ENCODE results near the gene INPP4B. TPM values are rescaled to one million over a fixed set of nuclear protein-coding genes. Genes with fewer than 3 reads are reported as not detected.
A peak's percentile ranks its signal among the peaks of the same experiment; 100 is the strongest.

Gene INPP4B
- total RNA-seq, 1 donor from 2014 or later, result 143 TPM

GRCh38 chr4:142475663-142476062 lies 370.4 kb downstream of the INPP4B start:
- peak; percentile 20 for DNase-seq (ENCODE audit: low read depth)

DNA sequence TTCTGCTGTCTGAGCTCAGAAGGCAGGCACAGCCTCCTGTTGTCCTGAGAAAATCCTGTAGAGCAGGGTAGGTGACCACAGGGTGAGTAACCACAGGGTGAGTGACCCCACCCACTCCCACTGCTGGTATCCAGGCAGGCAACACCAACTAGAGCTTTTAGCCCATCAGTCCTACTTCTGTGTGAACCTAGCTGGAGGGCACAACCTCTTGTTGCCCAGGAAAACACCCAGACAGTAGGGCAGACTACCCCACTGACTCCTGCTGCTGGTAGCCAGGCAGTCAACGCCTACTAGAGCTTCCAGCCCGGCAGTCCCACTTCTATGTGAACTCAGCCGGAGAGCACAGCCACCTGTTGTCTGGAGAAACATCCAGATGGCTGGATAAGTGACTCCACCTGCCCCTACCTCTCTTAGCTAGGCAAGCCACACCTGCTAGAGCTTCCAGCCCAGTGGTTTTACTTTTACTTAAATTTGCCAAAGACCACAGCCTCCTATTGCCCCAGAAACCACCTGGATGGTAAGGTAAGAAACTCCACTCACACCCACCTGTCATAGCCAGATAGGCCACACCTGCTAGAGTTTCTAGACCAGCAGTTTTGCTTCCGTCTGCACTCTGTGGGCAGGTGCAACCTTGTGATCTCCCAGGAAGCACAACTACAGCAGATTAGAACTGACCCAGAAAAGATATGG lies 371.6 kb downstream of the INPP4B start:
- DNase-seq (ENCODE audit: low read depth), result peak; percentile 52

DNA sequence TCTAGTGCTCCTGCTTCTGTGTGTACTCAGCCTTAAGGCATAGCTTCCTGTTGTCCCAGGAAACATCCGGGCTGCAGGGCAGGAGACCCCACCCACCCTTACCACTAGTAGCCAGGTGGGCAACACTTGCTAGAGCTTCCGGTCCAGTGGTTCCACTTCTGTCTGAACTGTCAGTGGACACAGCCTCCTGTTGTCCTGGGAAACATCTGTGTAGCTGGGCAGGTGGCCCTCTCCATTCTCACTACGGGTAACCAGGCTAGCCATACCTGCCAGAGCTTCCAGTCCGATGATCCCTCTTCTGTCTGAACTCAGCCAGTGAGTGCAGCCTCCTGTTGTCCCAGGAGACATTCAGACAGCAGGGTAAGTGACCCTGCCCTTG lies 372.2 kb downstream of the INPP4B start:
- no peak for DNase-seq (ENCODE audit: low read depth)

DNA sequence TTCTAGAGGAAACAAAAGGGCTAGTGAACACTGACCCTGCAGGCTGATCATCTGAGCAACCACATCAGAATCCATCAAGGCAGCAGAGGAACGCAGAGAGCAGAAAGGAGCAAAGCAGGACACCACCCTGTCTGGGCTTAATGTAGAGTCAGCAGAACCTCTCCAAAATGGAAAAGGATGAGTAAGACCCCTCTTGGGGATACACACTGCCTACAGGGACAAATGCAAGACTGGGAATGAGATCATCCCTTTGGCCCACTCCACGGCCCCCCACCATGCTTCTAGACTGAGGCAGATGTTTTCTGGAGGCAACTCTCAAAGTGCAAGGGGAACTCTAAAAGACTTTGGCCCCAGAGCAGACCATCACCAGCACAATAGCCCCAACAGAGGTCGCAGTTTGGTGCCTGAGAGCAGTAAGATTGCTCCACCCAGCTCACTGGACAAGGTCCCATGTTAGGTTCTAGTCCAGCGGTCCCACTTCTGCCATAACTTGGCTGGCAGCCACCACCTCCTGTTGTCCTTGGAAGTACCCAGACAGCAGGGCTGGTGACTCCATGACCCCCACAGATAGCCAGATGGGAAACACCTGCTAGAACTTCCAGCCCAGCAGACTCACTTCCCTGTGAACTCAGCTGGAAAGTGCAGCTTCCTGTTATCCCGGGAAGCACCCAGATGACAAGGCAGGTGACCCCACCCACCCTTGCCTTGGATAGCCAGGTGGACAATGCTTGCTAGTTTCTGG lies 372.7 kb downstream of the INPP4B start:
- no peak for DNase-seq (ENCODE audit: low read depth)

- peak; percentile 9 for DNase-seq (ENCODE audit: low read depth)
Measured at GRCh38 chr4:142467088-142467487, 379.0 kb downstream of the INPP4B start.

- DNase-seq (ENCODE audit: low read depth), result no peak
Measured at GRCh38 chr4:142465526-142465925, 380.6 kb downstream of the INPP4B start.

DNA sequence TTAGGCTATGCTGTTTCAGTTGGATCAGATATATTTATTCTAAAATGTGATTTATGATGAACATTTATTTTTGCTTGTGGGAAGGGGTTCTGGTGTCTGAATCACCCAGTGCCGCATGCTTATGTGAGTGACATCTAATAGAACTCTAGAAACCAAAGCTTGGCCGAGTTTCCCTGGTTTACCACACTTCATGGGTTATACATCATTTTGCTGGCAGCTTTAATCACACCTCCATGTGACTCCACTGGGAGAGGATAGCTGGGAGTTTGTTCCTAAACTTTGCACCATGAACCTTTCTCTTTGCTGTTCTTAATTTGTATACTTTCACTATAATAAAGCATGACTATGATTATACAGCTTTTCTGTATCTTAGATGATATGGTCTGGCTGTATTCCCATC lies 382.9 kb downstream of the INPP4B start:
- peak; percentile 48 for DNase-seq (ENCODE audit: low read depth)

DNA sequence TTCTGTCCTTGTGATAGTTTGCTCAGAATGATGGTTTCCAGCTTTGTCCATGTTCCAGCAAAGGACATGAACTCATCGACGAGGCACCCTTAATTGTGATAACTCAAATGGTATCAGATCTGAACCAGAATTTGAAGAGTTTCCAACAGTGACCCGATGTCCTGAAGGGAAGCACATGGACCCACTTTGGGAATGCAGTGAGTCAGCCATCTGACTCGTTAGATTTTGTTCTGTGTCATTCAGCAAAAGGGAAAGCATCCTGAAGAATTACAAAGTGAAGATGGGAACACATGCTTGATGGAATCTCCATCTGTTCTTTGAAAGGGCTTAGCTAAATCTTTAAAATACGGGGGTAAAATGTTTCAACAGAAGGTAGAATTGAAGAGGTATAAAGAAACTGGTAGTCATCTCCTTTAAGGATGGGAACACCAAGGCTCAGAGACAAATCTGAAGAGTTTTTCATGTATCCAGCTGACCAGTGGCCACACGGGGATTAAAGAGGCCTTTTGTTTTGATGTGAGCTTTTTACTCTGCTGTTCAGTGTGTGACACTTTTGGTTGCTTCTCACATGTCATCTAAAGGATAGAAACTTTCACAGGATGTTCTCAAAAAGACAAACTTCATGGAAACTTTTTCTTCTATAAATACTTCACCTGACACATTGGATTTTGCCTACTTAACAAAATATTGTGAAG lies 393.8 kb downstream of the INPP4B start:
- DNase-seq (ENCODE audit: low read depth), result no peak

DNA sequence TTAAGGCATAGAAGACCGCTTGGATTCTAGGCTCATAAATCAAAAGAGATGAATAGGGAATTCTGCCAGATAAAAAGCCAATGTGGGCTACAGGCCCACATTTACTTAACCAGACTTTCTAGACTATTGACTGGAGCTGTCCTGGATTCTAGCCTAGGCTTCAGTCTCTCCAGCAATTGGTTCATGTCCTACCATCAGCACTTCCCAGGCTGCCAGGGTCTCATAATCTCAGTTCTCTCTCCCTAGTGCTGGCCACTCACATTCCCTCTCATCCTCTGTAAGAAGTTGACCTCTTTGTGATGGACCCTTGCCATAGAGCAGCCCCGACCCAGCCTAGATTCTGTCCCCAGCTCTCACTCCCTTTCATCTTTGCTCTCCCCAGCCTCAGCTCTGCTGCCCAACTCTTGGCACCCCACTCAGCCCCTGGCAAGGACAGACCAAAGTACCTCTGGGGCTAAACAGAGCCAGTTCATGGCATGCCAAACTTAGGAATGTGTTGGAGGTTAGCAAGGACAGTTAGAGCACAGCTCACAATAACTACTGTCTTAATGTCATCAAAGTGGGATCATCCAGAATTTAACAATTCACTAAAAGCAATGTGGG lies 396.2 kb downstream of the INPP4B start:
- DNase-seq (ENCODE audit: low read depth), result no peak

- no peak for DNase-seq (ENCODE audit: low read depth)
Measured at GRCh38 chr4:142447009-142447408, 399.1 kb downstream of the INPP4B start.

DNA sequence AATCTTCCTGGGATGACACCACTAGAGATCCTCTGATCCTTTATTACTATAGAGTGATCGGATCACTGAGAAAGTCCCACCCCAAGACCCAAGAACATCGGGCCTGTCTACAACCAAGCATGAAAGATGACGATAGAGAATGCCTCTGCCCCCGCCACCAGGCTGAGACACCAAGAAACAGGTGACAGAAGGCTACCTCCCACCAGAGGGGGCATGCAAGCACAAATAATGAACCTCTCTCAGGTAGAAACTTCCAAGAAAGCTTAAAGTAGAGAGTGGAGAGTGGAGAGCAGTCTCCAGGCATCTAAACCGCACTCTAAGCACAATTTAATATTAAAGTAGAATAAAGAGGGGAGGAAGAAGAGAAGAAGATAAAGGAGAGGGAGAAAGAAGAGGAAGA lies 402.6 kb downstream of the INPP4B start:
- no peak for DNase-seq (ENCODE audit: low read depth)

GRCh38 chr4:142440093-142440492 lies 406.0 kb downstream of the INPP4B start:
- no peak for DNase-seq (ENCODE audit: low read depth)

GRCh38 chr4:142435599-142436235 lies 410.4 kb downstream of the INPP4B start:
- peak; percentile 89 for DNase-seq (ENCODE audit: low read depth)

GRCh38 chr4:142434519-142435224 lies 411.4 kb downstream of the INPP4B start:
- DNase-seq (ENCODE audit: low read depth), result no peak

DNA sequence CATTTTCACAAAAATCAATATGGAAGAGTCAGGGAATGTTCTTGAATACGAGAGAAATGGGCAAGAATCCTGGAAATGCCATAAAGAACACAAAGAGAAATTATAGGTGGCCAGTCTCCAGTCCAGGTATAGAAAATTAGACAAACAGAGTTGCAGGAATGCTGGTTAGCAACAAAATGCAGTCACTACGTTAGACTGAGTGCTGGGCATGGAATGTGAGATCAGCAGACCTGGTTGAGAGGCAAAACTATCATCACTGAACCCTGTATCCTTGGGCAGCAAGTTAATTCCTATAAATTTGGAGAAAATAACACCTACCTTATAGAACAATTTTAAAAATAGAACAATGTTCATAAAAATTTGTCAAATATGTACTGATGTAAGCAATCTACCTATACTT lies 417.4 kb downstream of the INPP4B start:
- DNase-seq (ENCODE audit: low read depth), result no peak

DNA sequence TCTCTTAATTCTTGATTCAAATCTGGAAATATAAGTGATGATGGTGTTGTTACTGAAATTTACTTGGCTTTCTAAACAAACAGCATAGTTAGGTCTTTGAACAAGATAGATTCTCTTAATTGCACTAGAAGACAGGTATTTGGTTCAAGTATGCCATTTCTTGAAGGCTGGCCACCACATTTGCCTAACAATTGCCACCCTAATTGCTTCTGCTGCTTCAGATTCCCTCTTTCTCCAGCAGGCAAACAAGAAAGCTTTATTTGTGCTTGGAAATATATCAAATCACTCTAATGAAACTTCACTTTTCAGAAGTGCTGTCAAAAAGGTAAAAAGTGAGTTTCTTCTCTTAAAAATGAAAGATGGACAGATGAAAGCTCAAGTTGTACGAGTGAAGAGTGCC lies 418.6 kb downstream of the INPP4B start:
- no peak for DNase-seq (ENCODE audit: low read depth)

DNA sequence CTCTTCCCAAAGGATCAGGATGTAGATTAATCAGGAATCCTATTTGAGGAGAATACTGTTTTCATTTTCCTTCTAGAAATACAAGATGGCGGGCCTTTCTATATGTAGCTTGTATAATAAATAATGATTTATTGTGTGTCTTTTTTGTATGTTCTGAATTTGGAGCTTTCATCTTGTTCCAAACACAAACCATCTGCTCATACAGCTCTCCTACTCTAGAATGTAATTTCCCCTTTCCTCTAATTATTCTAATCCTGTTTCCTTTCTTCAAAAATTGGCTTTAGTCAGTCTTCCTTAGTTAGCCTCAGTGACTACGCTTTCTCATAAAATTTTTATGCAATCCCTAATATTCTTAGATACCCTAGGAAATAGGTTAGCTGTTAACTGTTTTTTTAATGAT lies 422.2 kb downstream of the INPP4B start:
- no peak for DNase-seq (ENCODE audit: low read depth)

GRCh38 chr4:142420311-142421095 lies 425.6 kb downstream of the INPP4B start:
- DNase-seq (ENCODE audit: low read depth), result no peak

DNA sequence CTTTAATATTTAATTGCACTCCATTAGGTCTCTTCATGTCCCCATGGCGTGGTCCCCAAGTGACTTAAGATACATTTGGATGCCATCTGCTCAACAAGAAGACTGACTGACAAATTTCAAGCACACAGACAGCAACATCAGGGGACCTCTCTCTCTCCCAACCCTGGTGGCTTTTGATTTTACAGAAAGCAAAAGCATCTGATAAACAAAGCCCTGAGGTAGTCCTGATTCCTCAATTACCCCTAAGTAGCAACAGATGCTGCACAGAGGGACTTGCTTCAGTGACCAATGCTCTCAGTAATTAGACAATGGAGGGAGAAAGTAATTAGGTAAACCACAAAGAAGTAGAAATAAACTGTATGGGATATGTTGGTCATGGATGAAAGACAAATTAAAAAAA lies 426.4 kb downstream of the INPP4B start:
- no peak for DNase-seq (ENCODE audit: low read depth)

DNA sequence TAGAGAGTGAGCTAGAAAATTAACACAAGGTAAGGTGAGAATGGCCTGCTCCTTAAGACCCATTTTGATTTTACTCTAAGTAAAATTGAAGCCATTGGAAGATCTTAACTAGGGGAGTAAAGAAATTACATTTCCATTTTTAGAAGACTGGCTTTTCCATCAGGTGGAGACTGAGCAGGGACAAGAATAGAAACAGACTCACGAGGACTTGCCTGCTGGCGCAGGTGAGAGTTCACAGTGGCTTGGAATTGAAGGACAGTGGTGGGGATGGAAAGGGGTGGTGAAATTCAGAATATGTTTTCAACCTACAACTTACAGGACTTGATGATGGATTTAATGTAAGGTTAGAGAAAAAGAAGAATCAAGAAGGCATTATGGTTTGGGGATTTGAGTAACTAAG lies 427.4 kb downstream of the INPP4B start:
- no peak for DNase-seq (ENCODE audit: low read depth)

Data from myocyte (in vitro differentiated cells).